Stimulated activated CD4-positive, alpha-beta T cell treated with anti-CD3 and anti-CD28 coated beads, Interleukin-15, amount 100 ng/mL, for 1 hour (primary cell): ENCODE results near the gene TRPM8.

Experiments
- DNase-seq, 2 donors: peaks; one replicate each; pipeline ENCODE4 v3.0.0-alpha.2; 2020; ENCODE audit warnings: low read depth in 1 of 2, low spot score in 1 of 2

The TRPM8 gene

GRCh38 chr2:234038076-234038802 is 121.1 kb downstream of the TRPM8 start:
- no peak for DNase-seq

DNA sequence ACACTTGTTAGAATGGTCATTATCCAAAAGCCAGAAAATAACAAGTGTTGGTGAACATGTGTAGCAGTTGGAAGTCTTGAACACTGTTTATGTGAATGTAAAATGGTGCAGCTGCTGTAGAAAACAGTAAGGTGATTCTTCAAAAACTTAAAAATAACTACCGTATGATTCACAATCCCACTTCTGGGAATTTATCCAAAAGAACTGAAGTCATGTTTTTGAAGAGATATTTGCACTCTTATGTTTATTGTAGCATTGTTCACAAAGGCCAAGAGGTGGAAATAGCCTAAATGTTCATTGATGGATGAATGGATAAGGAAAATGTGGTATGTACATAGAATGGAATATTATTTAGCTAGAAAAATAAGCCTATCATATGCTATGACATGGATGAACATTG is 127.0 kb downstream of the TRPM8 start:
- DNase-seq: no peak

- no peak for DNase-seq
These were observed 129.3 kb downstream of the TRPM8 start for GRCh38 chr2:234046521-234046920.

GRCh38 chr2:234047361-234047760 is 130.2 kb downstream of the TRPM8 start:
- no peak for DNase-seq

DNA sequence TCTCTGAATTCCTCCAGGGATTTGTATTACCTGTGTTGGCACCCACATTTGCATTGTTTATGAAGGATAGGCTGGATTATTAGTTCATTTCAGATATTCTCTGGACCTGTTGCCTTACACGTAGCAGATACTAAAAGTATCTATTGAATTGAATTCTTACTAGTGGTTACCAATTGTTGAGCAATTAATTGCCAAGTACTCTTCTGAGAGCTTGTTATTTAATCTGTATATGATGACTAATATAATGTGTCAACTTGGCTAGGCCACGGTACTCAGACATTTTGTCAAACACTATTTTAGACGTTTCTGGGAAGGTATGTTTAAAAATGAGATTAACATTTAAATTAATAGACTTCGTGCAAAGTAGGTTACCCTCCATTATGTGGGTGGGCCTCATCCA is 130.9 kb downstream of the TRPM8 start:
- no peak for DNase-seq

GRCh38 chr2:234050455-234051135 is 133.4 kb downstream of the TRPM8 start, which contains the start of gene SPP2:
TSS of gene SPP2 (plus strand) at chr2:234050702. CDS start at chr2:234050787, 85 bp downstream.
- no peak for DNase-seq

DNA sequence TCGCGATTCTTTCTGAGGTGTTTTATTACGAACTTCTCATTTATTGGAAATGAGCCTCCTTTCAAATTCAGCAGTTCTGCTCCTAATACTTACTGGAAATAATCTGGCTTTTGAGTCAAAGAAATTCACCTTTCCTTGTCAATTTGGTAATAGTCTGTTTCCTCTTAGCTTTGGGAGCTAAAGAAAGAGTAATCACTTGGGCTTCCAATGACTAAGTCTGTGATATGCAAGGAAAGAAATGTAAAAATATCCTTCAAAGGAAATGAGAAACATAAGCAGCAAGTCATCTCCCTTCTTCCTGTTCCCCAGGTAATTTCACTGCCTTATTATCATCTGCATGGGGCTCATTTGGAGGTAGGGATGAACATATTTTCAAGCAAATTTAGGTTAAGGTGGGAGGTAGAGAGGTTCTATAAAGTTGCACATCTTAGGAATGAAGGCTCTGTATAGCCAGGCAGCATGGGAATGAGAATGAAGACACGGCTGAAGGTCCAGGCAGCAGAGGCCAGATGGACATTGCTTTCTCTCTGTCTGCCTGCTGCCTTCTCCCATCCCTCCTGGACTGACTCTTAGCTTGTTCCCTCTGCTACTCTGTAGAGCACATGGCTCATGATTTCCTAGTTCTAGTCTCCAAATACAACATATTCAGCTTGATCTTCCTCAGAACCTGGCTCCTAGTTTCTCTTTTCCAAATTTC is 134.3 kb downstream of the TRPM8 start:
- no peak for DNase-seq

DNA sequence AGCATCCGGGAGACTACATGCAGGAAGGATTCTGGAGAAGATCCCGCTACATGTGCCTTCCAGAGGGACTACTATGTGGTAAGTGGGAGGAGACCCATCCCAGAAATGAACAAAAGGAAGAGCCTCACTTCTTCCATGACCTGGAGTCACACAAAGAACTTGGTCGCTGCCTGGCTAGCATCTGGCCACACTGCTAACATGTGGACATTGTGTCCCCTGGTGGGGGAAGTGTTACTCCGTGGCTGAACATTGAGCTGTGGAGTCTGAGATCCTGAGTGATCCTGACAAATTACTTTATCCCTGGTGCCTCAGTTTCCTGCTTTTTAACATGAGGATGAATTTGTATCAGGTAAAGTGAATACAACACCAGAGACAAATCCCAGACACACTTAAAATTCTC is 141.7 kb downstream of the TRPM8 start:
- DNase-seq: no peak

- no peak for DNase-seq
These were observed 143.1 kb downstream of the TRPM8 start for GRCh38 chr2:234060236-234060635.

- no peak for DNase-seq
These were observed 144.6 kb downstream of the TRPM8 start for GRCh38 chr2:234061624-234062257.

DNA sequence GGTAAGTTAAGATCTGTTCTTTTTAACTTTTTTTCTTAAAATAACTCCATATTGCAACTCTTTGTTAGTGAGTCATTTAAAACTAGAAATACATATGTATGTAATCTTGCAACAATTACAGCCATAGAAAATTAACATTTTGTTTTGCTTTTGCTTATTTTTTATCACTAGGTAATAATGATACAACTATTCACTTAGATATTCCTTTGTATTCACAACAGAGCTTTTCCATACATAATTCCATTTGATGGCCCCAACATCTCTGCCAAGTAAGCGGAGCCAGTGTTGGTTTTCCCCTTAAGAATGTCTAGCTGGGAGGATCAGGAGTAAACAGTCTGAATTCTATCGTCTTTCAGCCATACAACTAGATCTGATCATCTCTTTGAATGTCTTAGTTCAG is 149.4 kb downstream of the TRPM8 start:
- DNase-seq: no peak
